Chondrocyte (in vitro differentiated cells): ENCODE data around the gene HEXB. TPM values are rescaled to one million over a fixed set of nuclear protein-coding genes. Genes with fewer than 3 reads are reported as not detected.

Experiments
- DNase-seq: peaks from one replicate; pipeline ENCODE4 v3.0.0; 2021; ENCODE audit warnings: mixed read lengths, low spot score
- H3K27ac Mint-ChIP-seq: one replicate; pipeline ENCODE4 v1.8.0; 2021; ENCODE audit warnings: mild to moderate bottlenecking, moderate library complexity, mixed read lengths; ENCODE audit not compliant: unreplicated experiment
- H3K27me3 Mint-ChIP-seq: 2 replicates; pipeline ENCODE4 v1.8.0; 2021; ENCODE audit warnings: low read depth, mixed read lengths
- H3K36me3 Mint-ChIP-seq: 2 replicates; pipeline ENCODE4 v1.8.0; 2021; ENCODE audit warnings: low read depth, mixed read lengths
- H3K4me1 Mint-ChIP-seq: 2 replicates; pipeline ENCODE4 v1.8.0; 2021; ENCODE audit warnings: low read depth, mild to moderate bottlenecking, mixed read lengths
- H3K4me3 Mint-ChIP-seq: one replicate; pipeline ENCODE4 v1.8.0; 2021; ENCODE audit warnings: mild to moderate bottlenecking, moderate library complexity, mixed read lengths; ENCODE audit not compliant: unreplicated experiment
- H3K9me3 Mint-ChIP-seq: 2 replicates; pipeline ENCODE4 v1.8.0; 2021; ENCODE audit warnings: low read depth, mixed read lengths
- CTCF ChIP-seq: fragments of 200-600 bp; sonication (generic); IDR thresholded peaks from 2 replicates; pipeline ENCODE4 v1.5.0; 2021; ENCODE audit warnings: antibody characterized with exemption, mild to moderate bottlenecking, moderate library complexity
- total RNA-seq: library from RNA; stranded (reverse); gene quantifications from 3 replicates; pipeline ENCODE4 v1.2.1, GENCODE V29; 2021

Gene HEXB
- total RNA-seq, 1 donor from 2014 or later = 126 TPM

DNA sequence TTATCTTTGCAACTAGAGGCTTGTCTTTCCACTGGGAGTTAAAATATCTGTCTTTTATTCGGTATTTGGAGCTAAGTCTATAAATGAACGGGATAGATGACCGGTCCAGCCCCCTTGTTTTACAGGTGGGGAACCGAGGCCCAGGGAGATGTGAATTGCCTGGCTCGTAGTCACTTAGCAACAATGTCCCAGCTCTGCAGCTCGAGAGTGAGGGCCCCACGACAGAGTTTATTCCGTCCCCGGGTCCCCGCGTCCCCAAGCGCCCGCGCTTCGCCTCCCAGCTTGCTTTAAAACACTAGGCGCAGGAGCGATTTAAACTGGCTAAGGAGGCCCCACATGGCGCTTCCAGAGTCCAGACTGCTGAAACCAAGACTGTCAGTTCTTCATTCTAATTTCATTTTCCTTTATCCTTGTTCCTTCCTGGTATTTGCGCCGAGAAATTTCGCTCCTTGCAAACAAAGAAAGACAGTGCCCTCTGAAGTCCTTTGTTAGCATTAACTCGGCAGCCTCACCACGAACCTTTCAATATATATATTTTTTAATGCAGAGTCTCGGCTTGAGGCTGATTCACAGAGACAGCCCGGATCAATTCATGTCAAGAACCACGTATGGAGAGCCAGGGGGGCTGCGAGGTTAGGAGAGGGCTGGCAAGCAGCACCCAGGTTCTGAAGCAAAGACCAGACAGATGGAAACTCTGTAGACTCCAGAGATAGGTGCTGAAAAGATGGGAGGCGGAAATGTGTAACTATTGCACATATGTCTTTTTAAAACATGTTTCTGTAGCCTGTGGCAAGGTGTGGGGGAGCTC lies 43.1 kb upstream of the HEXB start:
- no peaks in the 10 kb centered on the region for H3K9me3 Mint-ChIP-seq
- no peaks in the 10 kb centered on the region for H3K27me3 Mint-ChIP-seq
- no peaks in the 10 kb centered on the region for H3K36me3 Mint-ChIP-seq
- peak; percentile 88 for TF ChIP-seq CTCF
- H3K4me1 Mint-ChIP-seq = peaks cover 50% of the 10 kb centered on the region
- DNase-seq = no peak
- peak overlapping the region; percentile 82 for H3K27ac Mint-ChIP-seq
- peak overlapping the region; percentile 95 for H3K4me3 Mint-ChIP-seq

DNA sequence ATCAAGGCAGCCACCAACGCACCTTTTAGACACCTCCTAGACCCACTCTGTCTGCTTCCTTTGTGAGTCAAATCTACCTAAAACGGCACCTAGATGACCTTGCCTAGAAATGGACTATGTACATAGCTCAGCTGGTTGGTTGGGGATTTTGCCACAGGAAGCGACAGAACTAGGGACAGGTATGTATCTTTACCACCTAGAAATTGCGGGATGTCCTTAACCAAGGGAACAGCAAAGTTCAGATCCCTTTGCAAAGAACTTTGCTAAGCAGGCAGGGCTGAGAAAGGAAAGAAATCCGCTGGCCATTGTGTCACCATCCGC lies 42.5 kb upstream of the HEXB start:
- no peak for TF ChIP-seq CTCF
- Mint-ChIP-seq H3K27ac (no peak overlapping the region), H3K36me3 (no peaks in the 10 kb centered on the region), H3K9me3 (no peaks in the 10 kb centered on the region), H3K4me1 (peaks cover 50% of the 10 kb centered on the region), H3K27me3 (no peaks in the 10 kb centered on the region), H3K4me3 (no peak overlapping the region)
- no peak for DNase-seq

DNA sequence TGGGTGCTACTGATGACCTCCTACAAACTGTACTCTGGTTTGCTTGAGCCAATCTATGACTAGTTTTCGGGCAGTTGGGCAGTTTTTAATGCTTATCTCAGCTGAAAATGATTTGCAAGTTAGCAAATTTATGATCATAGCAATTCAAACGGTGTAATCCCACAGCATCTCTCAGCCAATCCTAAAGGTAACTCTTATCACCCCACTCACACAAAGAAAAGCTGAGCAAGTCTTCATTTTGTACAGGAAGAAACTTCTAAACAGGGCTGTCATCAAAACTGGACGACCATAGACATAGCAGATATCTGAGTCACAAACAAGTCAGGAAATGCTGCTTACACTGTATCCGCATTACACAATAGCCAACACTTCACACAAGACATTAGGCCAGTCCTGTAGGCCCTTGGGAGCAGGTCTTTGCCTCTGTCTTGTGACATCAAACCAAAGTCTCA lies 41.9 kb upstream of the HEXB start:
- DNase-seq = no peak
- Mint-ChIP-seq H3K27me3 (no peaks in the 10 kb centered on the region), H3K9me3 (no peaks in the 10 kb centered on the region), H3K36me3 (no peaks in the 10 kb centered on the region), H3K4me3 (no peak overlapping the region), H3K4me1 (peaks cover 46% of the 10 kb centered on the region), H3K27ac (peak overlapping the region; percentile 65)
- TF ChIP-seq CTCF = no peak

DNA sequence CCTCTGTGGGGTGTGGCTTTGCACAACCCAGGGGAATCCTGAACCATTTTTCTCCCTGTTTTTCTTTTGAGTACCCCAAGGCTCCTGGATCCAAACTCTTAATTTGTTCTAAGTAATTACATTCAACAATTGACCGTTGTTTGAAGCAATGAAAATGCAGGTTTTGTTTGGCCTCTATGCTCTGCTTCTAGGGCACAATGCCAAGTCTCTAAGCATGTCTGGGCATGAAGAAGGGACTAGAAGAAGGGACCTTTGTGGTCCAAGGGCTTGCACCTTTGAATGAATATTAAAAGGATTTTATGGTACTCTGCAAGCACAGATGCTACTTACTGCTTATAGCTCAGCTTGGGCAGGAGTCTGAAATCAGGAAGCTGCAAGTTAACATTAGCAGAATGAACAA lies 37.9 kb upstream of the HEXB start:
- no peak overlapping the region for H3K27ac Mint-ChIP-seq
- H3K4me3 Mint-ChIP-seq = no peak overlapping the region
- H3K4me1 Mint-ChIP-seq = peaks cover 38% of the 10 kb centered on the region
- H3K9me3 Mint-ChIP-seq = no peaks in the 10 kb centered on the region
- H3K36me3 Mint-ChIP-seq = no peaks in the 10 kb centered on the region
- no peaks in the 10 kb centered on the region for H3K27me3 Mint-ChIP-seq
- no peak for DNase-seq
- no peak for TF ChIP-seq CTCF

GRCh38 chr5:74648835-74649293 lies 36.2 kb upstream of the HEXB start:
- Mint-ChIP-seq H3K4me1 (peaks cover 26% of the 10 kb centered on the region), H3K27ac (no peak overlapping the region), H3K36me3 (no peaks in the 10 kb centered on the region), H3K4me3 (no peak overlapping the region), H3K9me3 (no peaks in the 10 kb centered on the region), H3K27me3 (no peaks in the 10 kb centered on the region)
- no peak for DNase-seq
- TF ChIP-seq CTCF = peak; percentile 95
